ENCODE measurements around the gene MICB.

The MICB gene

GRCh38 chr6:31525553-31525931 lies 27.6 kb downstream of the MICB start:
- no peak overlapping the region for H4K91ac ChIP-seq (ENCODE audit: low read length)
- H3K4me1 ChIP-seq (ENCODE audit: control insufficient read depth, insufficient read depth, low read depth, low read length) = peaks cover 13% of the 10 kb centered on the region
- peaks cover 13 to 28% of the 10 kb centered on the region in 2 experiments for H3K36me3 ChIP-seq (ENCODE audit: control insufficient read depth in 1 of 2, insufficient read depth in 2 of 2, low read depth in 1 of 2, low read length in 2 of 2)
- no peak overlapping the region for H2BK120ac ChIP-seq (ENCODE audit: low read depth, low read length)
- peak overlapping the region in 1 of 2 experiments; percentile 86 for H3K14ac ChIP-seq (ENCODE audit: low read length in 2 of 2)
- H3K9me3 ChIP-seq (ENCODE audit: control insufficient read depth, low read length) = no peaks in the 10 kb centered on the region
- no peak overlapping the region for H3K4me2 ChIP-seq (ENCODE audit: low read length, poor library complexity, severe bottlenecking)
- peak overlapping the region; percentile 33 for H3K9ac ChIP-seq (ENCODE audit: low read length)
- no peak overlapping the region for H2BK5ac ChIP-seq (ENCODE audit: low read depth, low read length, poor library complexity, severe bottlenecking)
- H2AK5ac ChIP-seq (ENCODE audit: low read length, severe bottlenecking) = no peak overlapping the region
- H3K4me3 ChIP-seq (ENCODE audit: insufficient read depth in 1 of 2, low read depth in 1 of 2, low read length in 2 of 2) = no peak overlapping the region
- no peak overlapping the region for H3K4ac ChIP-seq (ENCODE audit: low read depth in 1 of 2, low read length in 2 of 2)
- H3K79me1 ChIP-seq (replicated peaks; ENCODE audit: low read length, poor library complexity, severe bottlenecking) = peaks cover 3% of the 10 kb centered on the region
- peaks cover 0 to 3% of the 10 kb centered on the region in 2 experiments for H3K27me3 ChIP-seq (ENCODE audit: control insufficient read depth in 1 of 2, insufficient read depth in 1 of 2, low read length in 2 of 2)
- 59% methylated on average over 4 of the region's 8 CpGs for WGBS
- H3K18ac ChIP-seq (ENCODE audit: low read depth in 1 of 2, low read length in 2 of 2) = peak overlapping the region; percentile 11 to 42
- no peak overlapping the region for H2AFZ ChIP-seq (ENCODE audit: low read depth, low read length)
- no peak overlapping the region for H4K8ac ChIP-seq (ENCODE audit: low read length)
- H2BK12ac ChIP-seq (ENCODE audit: low read length in 2 of 2) = no peak overlapping the region
- no peak overlapping the region for H3K23ac ChIP-seq (ENCODE audit: low read length in 2 of 2)
- H3K27ac ChIP-seq (ENCODE audit: low read length, poor library complexity, severe bottlenecking) = no peak overlapping the region
- no peak overlapping the region for H2BK15ac ChIP-seq (ENCODE audit: low read depth, poor library complexity, severe bottlenecking)
- no peak for DNase-seq

- peak overlapping the region; percentile 42 to 89 for H3K18ac ChIP-seq (ENCODE audit: low read depth in 1 of 2, low read length in 2 of 2)
- peak overlapping the region in 1 of 2 experiments; percentile 86 for H3K14ac ChIP-seq (ENCODE audit: low read length in 2 of 2)
- H3K79me1 ChIP-seq (replicated peaks; ENCODE audit: low read length, poor library complexity, severe bottlenecking) = peaks cover 7% of the 10 kb centered on the region
- 71% methylated on average over 3 of the region's 4 CpGs for WGBS
- no peak overlapping the region for H3K27ac ChIP-seq (ENCODE audit: low read length, poor library complexity, severe bottlenecking)
- no peak overlapping the region for H2BK5ac ChIP-seq (ENCODE audit: low read depth, low read length, poor library complexity, severe bottlenecking)
- H2BK12ac ChIP-seq (ENCODE audit: low read length in 2 of 2) = peak overlapping the region; percentile 7 to 31
- H3K4me1 ChIP-seq (ENCODE audit: control insufficient read depth, insufficient read depth, low read depth, low read length) = peaks cover 13% of the 10 kb centered on the region
- H4K91ac ChIP-seq (ENCODE audit: low read length) = no peak overlapping the region
- peaks cover 18 to 34% of the 10 kb centered on the region in 2 experiments for H3K36me3 ChIP-seq (ENCODE audit: control insufficient read depth in 1 of 2, insufficient read depth in 2 of 2, low read depth in 1 of 2, low read length in 2 of 2)
- H3K4me2 ChIP-seq (ENCODE audit: low read length, poor library complexity, severe bottlenecking) = no peak overlapping the region
- H3K27me3 ChIP-seq (ENCODE audit: control insufficient read depth in 1 of 2, insufficient read depth in 1 of 2, low read length in 2 of 2) = peaks cover 0 to 3% of the 10 kb centered on the region in 2 experiments
- no peak overlapping the region for H2BK120ac ChIP-seq (ENCODE audit: low read depth, low read length)
- peak overlapping the region; percentile 33 for H3K9ac ChIP-seq (ENCODE audit: low read length)
- H4K8ac ChIP-seq (ENCODE audit: low read length) = no peak overlapping the region
- peak overlapping the region in 1 of 2 experiments; percentile 5 for H3K23ac ChIP-seq (ENCODE audit: low read length in 2 of 2)
- no peaks in the 10 kb centered on the region for H3K9me3 ChIP-seq (ENCODE audit: control insufficient read depth, low read length)
- H3K4me3 ChIP-seq (ENCODE audit: insufficient read depth in 1 of 2, low read depth in 1 of 2, low read length in 2 of 2) = no peak overlapping the region
- H2AFZ ChIP-seq (ENCODE audit: low read depth, low read length) = no peak overlapping the region
- H2BK15ac ChIP-seq (ENCODE audit: low read depth, poor library complexity, severe bottlenecking) = no peak overlapping the region
- no peak overlapping the region for H3K4ac ChIP-seq (ENCODE audit: low read depth in 1 of 2, low read length in 2 of 2)
- H2AK5ac ChIP-seq (ENCODE audit: low read length, severe bottlenecking) = no peak overlapping the region
- DNase-seq = peak; percentile 71
These were observed 28.1 kb downstream of the MICB start for GRCh38 chr6:31525932-31526591.

GRCh38 chr6:31528307-31528777 lies 30.4 kb downstream of the MICB start:
- H2AK5ac ChIP-seq (ENCODE audit: low read length, severe bottlenecking) = no peak overlapping the region
- no peak overlapping the region for H3K9ac ChIP-seq (ENCODE audit: low read length)
- no peak overlapping the region for H3K4me3 ChIP-seq (ENCODE audit: insufficient read depth in 1 of 2, low read depth in 1 of 2, low read length in 2 of 2)
- DNase-seq = no peak
- H3K27me3 ChIP-seq (ENCODE audit: control insufficient read depth in 1 of 2, insufficient read depth in 1 of 2, low read length in 2 of 2) = no peaks in the 10 kb centered on the region
- H3K18ac ChIP-seq (ENCODE audit: low read depth in 1 of 2, low read length in 2 of 2) = no peak overlapping the region
- H2BK5ac ChIP-seq (ENCODE audit: low read depth, low read length, poor library complexity, severe bottlenecking) = no peak overlapping the region
- no peak overlapping the region for H4K8ac ChIP-seq (ENCODE audit: low read length)
- no peak overlapping the region for H2BK15ac ChIP-seq (ENCODE audit: low read depth, poor library complexity, severe bottlenecking)
- H3K79me1 ChIP-seq (replicated peaks; ENCODE audit: low read length, poor library complexity, severe bottlenecking) = peaks cover 16% of the 10 kb centered on the region
- H4K91ac ChIP-seq (ENCODE audit: low read length) = no peak overlapping the region
- no peak overlapping the region for H3K4ac ChIP-seq (ENCODE audit: low read depth in 1 of 2, low read length in 2 of 2)
- no peak overlapping the region for H2AFZ ChIP-seq (ENCODE audit: low read depth, low read length)
- 97% methylated on average over 4 of the region's 4 CpGs for WGBS
- H3K4me2 ChIP-seq (ENCODE audit: low read length, poor library complexity, severe bottlenecking) = no peak overlapping the region
- peaks cover 13% of the 10 kb centered on the region for H3K4me1 ChIP-seq (ENCODE audit: control insufficient read depth, insufficient read depth, low read depth, low read length)
- H3K14ac ChIP-seq (ENCODE audit: low read length in 2 of 2) = no peak overlapping the region
- no peaks in the 10 kb centered on the region for H3K9me3 ChIP-seq (ENCODE audit: control insufficient read depth, low read length)
- H3K23ac ChIP-seq (ENCODE audit: low read length in 2 of 2) = no peak overlapping the region
- H2BK12ac ChIP-seq (ENCODE audit: low read length in 2 of 2) = no peak overlapping the region
- H3K36me3 ChIP-seq (ENCODE audit: control insufficient read depth in 1 of 2, insufficient read depth in 2 of 2, low read depth in 1 of 2, low read length in 2 of 2) = peaks cover 40 to 49% of the 10 kb centered on the region in 2 experiments
- H2BK120ac ChIP-seq (ENCODE audit: low read depth, low read length) = no peak overlapping the region
- H3K27ac ChIP-seq (ENCODE audit: low read length, poor library complexity, severe bottlenecking) = no peak overlapping the region

GRCh38 chr6:31528821-31529328 lies 30.9 kb downstream of the MICB start, which contains the start of gene MCCD1:
Gene MCCD1 (plus strand): TSS chr6:31528962. CDS start chr6:31529015, 53 bp downstream.
- Histone ChIP-seq H3K9me3 (ENCODE audit: control insufficient read depth, low read length) (no peaks in the 10 kb centered on the region), H2BK15ac (ENCODE audit: low read depth, poor library complexity, severe bottlenecking) (no peak within 1 kb of the TSS), H2BK12ac (ENCODE audit: low read length in 2 of 2) (no peak within 1 kb of the TSS), H3K4me2 (ENCODE audit: low read length, poor library complexity, severe bottlenecking) (no peak within 1 kb of the TSS), H2BK120ac (ENCODE audit: low read depth, low read length) (no peak within 1 kb of the TSS), H3K4me1 (ENCODE audit: control insufficient read depth, insufficient read depth, low read depth, low read length) (peaks cover 13% of the 10 kb centered on the region), H3K14ac (ENCODE audit: low read length in 2 of 2) (no peak within 1 kb of the TSS), H2BK5ac (ENCODE audit: low read depth, low read length, poor library complexity, severe bottlenecking) (no peak within 1 kb of the TSS), H2AK5ac (ENCODE audit: low read length, severe bottlenecking) (no peak within 1 kb of the TSS), H2AFZ (ENCODE audit: low read depth, low read length) (no peak within 1 kb of the TSS), H3K18ac (ENCODE audit: low read depth in 1 of 2, low read length in 2 of 2) (no peak within 1 kb of the TSS), H4K91ac (ENCODE audit: low read length) (no peak within 1 kb of the TSS), H3K9ac (ENCODE audit: low read length) (no peak within 1 kb of the TSS), H3K79me1 (replicated peaks; ENCODE audit: low read length, poor library complexity, severe bottlenecking) (peaks cover 17% of the 10 kb centered on the region), H3K27me3 (ENCODE audit: control insufficient read depth in 1 of 2, insufficient read depth in 1 of 2, low read length in 2 of 2) (no peaks in the 10 kb centered on the region), H3K23ac (ENCODE audit: low read length in 2 of 2) (no peak within 1 kb of the TSS), H3K4ac (ENCODE audit: low read depth in 1 of 2, low read length in 2 of 2) (no peak within 1 kb of the TSS), H3K36me3 (ENCODE audit: control insufficient read depth in 1 of 2, insufficient read depth in 2 of 2, low read depth in 1 of 2, low read length in 2 of 2) (peaks cover 46 to 52% of the 10 kb centered on the region in 2 experiments), H3K27ac (ENCODE audit: low read length, poor library complexity, severe bottlenecking) (peak within 1 kb of the TSS; percentile 20), H3K4me3 (ENCODE audit: insufficient read depth in 1 of 2, low read depth in 1 of 2, low read length in 2 of 2) (no peak within 1 kb of the TSS), H4K8ac (ENCODE audit: low read length) (no peak within 1 kb of the TSS)
- 92% methylated on average over 7 of the region's 7 CpGs for WGBS
- DNase-seq = no peak

Measured in mesenchymal stem cell (in vitro differentiated cells and primary cell).